NB4 (cell line): ENCODE measurements around the gene NOX3.
A peak's percentile ranks its signal among the peaks of the same experiment; 100 is the strongest.

Experiments used
- DNase-seq: peaks from one replicate; pipeline ENCODE4 v3.0.0; 2010; ENCODE audit warnings: low read depth
- H3K4me3 ChIP-seq: one replicate; pipeline ENCODE4 v1.5.1; 2011; ENCODE audit warnings: mild to moderate bottlenecking, low read depth, low read length, moderate library complexity
- CTCF ChIP-seq: IDR thresholded peaks from one replicate; pipeline ENCODE4 v1.5.1; 2012; ENCODE audit warnings: low read depth, low read length
- MAX ChIP-seq: IDR thresholded peaks from 2 replicates; pipeline ENCODE4 v1.6.1; 2011; ENCODE audit warnings: low read depth, low read length
- MYC ChIP-seq: IDR thresholded peaks from 2 replicates; pipeline ENCODE4 v1.6.1; 2011; ENCODE audit warnings: low read depth, low read length
- POLR2A ChIP-seq: IDR thresholded peaks from 2 replicates; pipeline ENCODE4 v1.6.1; 2011; ENCODE audit warnings: mild to moderate bottlenecking; ENCODE audit not compliant: insufficient read length; ENCODE audit errors: extremely low read depth

NOX3 gene

GRCh38 chr6:155455766-155456165 lies at the start of gene NOX3:
Gene NOX3 (minus strand): TSS chr6:155455839. CDS start chr6:155455800, 39 bp downstream.
- TF ChIP-seq MAX: no peak
- TF ChIP-seq POLR2A: no peak
- TF ChIP-seq MYC: no peak
- no peak for TF ChIP-seq CTCF
- DNase-seq: no peak

GRCh38 chr6:155504848-155505607 lies 49.4 kb upstream of the NOX3 start:
- TF ChIP-seq CTCF (no peak), MAX (no peak), MYC (no peak), POLR2A (no peak)
- no peak for DNase-seq
- H3K4me3 ChIP-seq: no peak overlapping the region

More at GRCh38 chr6:155455766-155456165, at the start of gene NOX3:
- H3K4me3 ChIP-seq: no peak within 1 kb of the TSS

GRCh38 chr6:155502393-155502792 lies 46.8 kb upstream of the NOX3 start:
- DNase-seq: no peak
- no peak for TF ChIP-seq MYC
- no peak for TF ChIP-seq MAX
- TF ChIP-seq POLR2A: no peak
- no peak for TF ChIP-seq CTCF
- no peak overlapping the region for H3K4me3 ChIP-seq

GRCh38 chr6:155499574-155499973 lies 43.9 kb upstream of the NOX3 start:
- DNase-seq: no peak
- no peak for TF ChIP-seq POLR2A
- no peak for TF ChIP-seq MYC
- no peak for TF ChIP-seq CTCF
- no peak for TF ChIP-seq MAX
- no peak overlapping the region for H3K4me3 ChIP-seq

- no peak overlapping the region for H3K4me3 ChIP-seq
- peak; percentile 11 for DNase-seq
- no peak for TF ChIP-seq MAX
- TF ChIP-seq POLR2A: no peak
- no peak for TF ChIP-seq CTCF
- TF ChIP-seq MYC: no peak
Measured at GRCh38 chr6:155498370-155498769, 42.7 kb upstream of the NOX3 start.
